ENCODE results near the gene CSTA.

CSTA gene

GRCh38 chr3:122324871-122325323, at the start of gene CSTA:
Gene CSTA, plus strand, starts transcription at chr3:122325248. Its CDS starts 45 bp downstream, at chr3:122325293.
- in situ Hi-C loops (cut with MboI; ENCODE audit: low sequenced_read_pairs) = no loop called here

- in situ Hi-C loops (cut with MboI; ENCODE audit: low sequenced_read_pairs) = no loop called here
Observed at GRCh38 chr3:122281891-122282290, 43.2 kb upstream of the CSTA start.

- in situ Hi-C loops (cut with MboI; ENCODE audit: low sequenced_read_pairs) = no loop called here
Observed at GRCh38 chr3:122283796-122284445, 41.1 kb upstream of the CSTA start.

- in situ Hi-C loops (cut with MboI; ENCODE audit: low sequenced_read_pairs) = no loop called here
Observed at GRCh38 chr3:122284486-122284885, 40.6 kb upstream of the CSTA start.

GRCh38 chr3:122294359-122294758, 30.7 kb upstream of the CSTA start:
- in situ Hi-C loops (cut with MboI; ENCODE audit: low sequenced_read_pairs) = no loop called here

- in situ Hi-C loops (cut with MboI; ENCODE audit: low sequenced_read_pairs) = no loop called here
Observed at GRCh38 chr3:122295266-122296062, 29.6 kb upstream of the CSTA start.

GRCh38 chr3:122298239-122298638, 26.8 kb upstream of the CSTA start:
- in situ Hi-C loops (cut with MboI; ENCODE audit: low sequenced_read_pairs) = no loop called here

GRCh38 chr3:122299215-122299614, 25.8 kb upstream of the CSTA start:
- in situ Hi-C loops (cut with MboI; ENCODE audit: low sequenced_read_pairs) = no loop called here

- in situ Hi-C loops (cut with MboI; ENCODE audit: low sequenced_read_pairs) = no loop called here
Observed at GRCh38 chr3:122299872-122300460, 25.1 kb upstream of the CSTA start.

- in situ Hi-C loops (cut with MboI; ENCODE audit: low sequenced_read_pairs) = no loop called here
Observed at GRCh38 chr3:122301063-122301462, 24.0 kb upstream of the CSTA start.

GRCh38 chr3:122305818-122306621, 19.0 kb upstream of the CSTA start:
- in situ Hi-C loops (cut with MboI; ENCODE audit: low sequenced_read_pairs) = no loop called here

- in situ Hi-C loops (cut with MboI; ENCODE audit: low sequenced_read_pairs) = no loop called here
Observed at GRCh38 chr3:122306622-122306953, 18.5 kb upstream of the CSTA start.

- in situ Hi-C loops (cut with MboI; ENCODE audit: low sequenced_read_pairs) = no loop called here
Observed at GRCh38 chr3:122307094-122307687, 17.9 kb upstream of the CSTA start.

GRCh38 chr3:122307976-122308375, 17.1 kb upstream of the CSTA start:
- in situ Hi-C loops (cut with MboI; ENCODE audit: low sequenced_read_pairs) = no loop called here

GRCh38 chr3:122310361-122310760, 14.7 kb upstream of the CSTA start:
- in situ Hi-C loops (cut with MboI; ENCODE audit: low sequenced_read_pairs) = no loop called here

GRCh38 chr3:122312826-122313225, 12.2 kb upstream of the CSTA start:
- in situ Hi-C loops (cut with MboI; ENCODE audit: low sequenced_read_pairs) = no loop called here

- in situ Hi-C loops (cut with MboI; ENCODE audit: low sequenced_read_pairs) = no loop called here
Observed at GRCh38 chr3:122313281-122313680, 11.8 kb upstream of the CSTA start.

- in situ Hi-C loops (cut with MboI; ENCODE audit: low sequenced_read_pairs) = no loop called here
Observed at GRCh38 chr3:122314228-122314876, 10.7 kb upstream of the CSTA start.

GRCh38 chr3:122315619-122316018, 9.4 kb upstream of the CSTA start:
- in situ Hi-C loops (cut with MboI; ENCODE audit: low sequenced_read_pairs) = no loop called here

- in situ Hi-C loops (cut with MboI; ENCODE audit: low sequenced_read_pairs) = no loop called here
Observed at GRCh38 chr3:122316368-122316767, 8.7 kb upstream of the CSTA start.

Data from HL-60/S4 (cell line).